Calu3 (cell line): ENCODE measurements around the gene PLXNA1. TPM values are rescaled to one million over a fixed set of nuclear protein-coding genes. Genes with fewer than 3 reads are reported as not detected.

ENCODE experiments used
- BruUV-seq: library from RNA; stranded (reverse); fragments of 400-500 nt; replicated peaks from 2 replicates; lab custom pipeline; 2021; lab: Mats Ljungman, UMichigan
- CTCF ChIA-PET: fragments of 300-600 bp; sonication (Branson Sonifier 250); formaldehyde crosslinking; loops from one replicate; lab custom pipeline; 2022; ENCODE audit warnings: antibody characterized with exemption; lab: Charles Lee
- DNase-seq: peaks from one replicate; pipeline ENCODE4 v3.0.0; 2022
- H3K27ac Mint-ChIP-seq: one replicate; pipeline ENCODE4 v1.8.0; 2022; ENCODE audit warnings: mixed read lengths; ENCODE audit not compliant: unreplicated experiment
- H3K27me3 Mint-ChIP-seq: one replicate; pipeline ENCODE4 v1.8.0; 2022; ENCODE audit warnings: mixed read lengths; ENCODE audit not compliant: unreplicated experiment
- H3K36me3 Mint-ChIP-seq: one replicate; pipeline ENCODE4 v1.8.0; 2022; ENCODE audit warnings: mild to moderate bottlenecking, moderate library complexity, mixed read lengths; ENCODE audit not compliant: insufficient read depth, unreplicated experiment
- H3K4me1 Mint-ChIP-seq: one replicate; pipeline ENCODE4 v1.8.0; 2022; ENCODE audit warnings: mild to moderate bottlenecking, low read depth, mixed read lengths; ENCODE audit not compliant: unreplicated experiment
- H3K4me3 Mint-ChIP-seq: one replicate; pipeline ENCODE4 v1.8.0; 2022; ENCODE audit warnings: mild to moderate bottlenecking, low read depth, moderate library complexity, mixed read lengths; ENCODE audit not compliant: unreplicated experiment
- H3K9me3 Mint-ChIP-seq: one replicate; pipeline ENCODE4 v1.8.0; 2022; ENCODE audit warnings: low read depth, mixed read lengths; ENCODE audit not compliant: unreplicated experiment
- CTCF ChIP-seq: fragments of 200-600 bp; IDR thresholded peaks from one replicate; pipeline ENCODE4 v1.8.0; 2022; ENCODE audit warnings: antibody characterized with exemption; ENCODE audit not compliant: unreplicated experiment
- intact Hi-C: fragments of 100-400 bp; cut with micrococcal nuclease; formaldehyde crosslinking; loops from one replicate; pipeline ENCODE4 v1.10.0; 2022; ENCODE audit not compliant: unreplicated experiment
- total RNA-seq: library from RNA; stranded (reverse); gene quantifications from 2 replicates; pipeline ENCODE4 v1.2.3, GENCODE V29; 2022

PLXNA1 gene
- total RNA-seq, 1 experiment from 2014 or later = 84.3 TPM

GRCh38 chr3:126960604-126960995 lies 22.3 kb upstream of the PLXNA1 start:
- Mint-ChIP-seq H3K36me3 (peaks cover 8% of the 10 kb centered on the region), H3K4me1 (no peaks in the 10 kb centered on the region), H3K9me3 (no peaks in the 10 kb centered on the region), H3K27ac (no peak overlapping the region), H3K4me3 (no peak overlapping the region), H3K27me3 (no peaks in the 10 kb centered on the region)
- no peak for TF ChIP-seq CTCF
- intact Hi-C loops = no loop called here
- BruUV-seq = no TSS peak
- no peak for DNase-seq
- CTCF ChIA-PET = interaction anchor here (0.6 to 2.0 kb wide), 2 partner anchors 10 to 178 kb away, joined by 3 to 4 read pairs; no protein-coding TSS in a partner anchor

- DNase-seq = no peak
- H3K4me1 Mint-ChIP-seq = no peaks in the 10 kb centered on the region
- H3K27ac Mint-ChIP-seq = no peak overlapping the region
- intact Hi-C loops = no loop called here
- TF ChIP-seq CTCF = no peak
- no TSS peak for BruUV-seq
- H3K36me3 Mint-ChIP-seq = peaks cover 8% of the 10 kb centered on the region
- CTCF ChIA-PET = interaction anchor here (0.6 to 2.0 kb wide), 2 partner anchors 11 to 179 kb away, joined by 3 to 4 read pairs; no protein-coding TSS in a partner anchor
- H3K27me3 Mint-ChIP-seq = no peaks in the 10 kb centered on the region
- H3K4me3 Mint-ChIP-seq = no peak overlapping the region
- no peaks in the 10 kb centered on the region for H3K9me3 Mint-ChIP-seq
These were observed 21.6 kb upstream of the PLXNA1 start for GRCh38 chr3:126961191-126961790.

GRCh38 chr3:126961791-126962461 lies 21.0 kb upstream of the PLXNA1 start:
- Mint-ChIP-seq H3K4me1 (no peaks in the 10 kb centered on the region), H3K36me3 (peaks cover 8% of the 10 kb centered on the region), H3K9me3 (no peaks in the 10 kb centered on the region), H3K27me3 (no peaks in the 10 kb centered on the region), H3K4me3 (no peak overlapping the region), H3K27ac (no peak overlapping the region)
- CTCF ChIA-PET = no interaction called here
- no TSS peak for BruUV-seq
- no peak for TF ChIP-seq CTCF
- intact Hi-C loops = no loop called here
- DNase-seq = no peak

- H3K36me3 Mint-ChIP-seq = peaks cover 8% of the 10 kb centered on the region
- no peak for TF ChIP-seq CTCF
- intact Hi-C loops = no loop called here
- H3K27me3 Mint-ChIP-seq = no peaks in the 10 kb centered on the region
- no peak for DNase-seq
- no peaks in the 10 kb centered on the region for H3K9me3 Mint-ChIP-seq
- H3K4me3 Mint-ChIP-seq = no peak overlapping the region
- no TSS peak for BruUV-seq
- CTCF ChIA-PET = no interaction called here
- H3K27ac Mint-ChIP-seq = no peak overlapping the region
- H3K4me1 Mint-ChIP-seq = no peaks in the 10 kb centered on the region
These were observed 20.2 kb upstream of the PLXNA1 start for GRCh38 chr3:126962756-126963155.
